Stimulated activated memory B cell treated with anti-CD40 and anti-IgM and Interleukin-4, amounts not matched to agents 10 μg/mL and 1 μg/mL and 100 μg/mL, for 72 hours (primary cell): ENCODE results near the gene AGBL4.

Experiments used
- ATAC-seq: fragments of 150-1000 bp; cut with Tn5 transposase; 2 replicates; pipeline ENCODE4 v1.10.0; 2021
- H3K27ac Mint-ChIP-seq: one replicate; pipeline ENCODE4 v1.8.0; 2022; ENCODE audit warnings: mild to moderate bottlenecking, mixed read lengths
- H3K27me3 Mint-ChIP-seq: one replicate; pipeline ENCODE4 v1.8.0; 2022; ENCODE audit warnings: mixed read lengths
- H3K36me3 Mint-ChIP-seq: one replicate; pipeline ENCODE4 v1.8.0; 2022; ENCODE audit warnings: mixed read lengths
- H3K4me1 Mint-ChIP-seq: one replicate; pipeline ENCODE4 v1.8.0; 2022; ENCODE audit warnings: mixed read lengths
- H3K4me3 Mint-ChIP-seq: one replicate; pipeline ENCODE4 v1.8.0; 2022; ENCODE audit warnings: mild to moderate bottlenecking, moderate library complexity, mixed read lengths
- H3K9me3 Mint-ChIP-seq: one replicate; pipeline ENCODE4 v1.8.0; 2022; ENCODE audit warnings: mixed read lengths

The AGBL4 gene

DNA sequence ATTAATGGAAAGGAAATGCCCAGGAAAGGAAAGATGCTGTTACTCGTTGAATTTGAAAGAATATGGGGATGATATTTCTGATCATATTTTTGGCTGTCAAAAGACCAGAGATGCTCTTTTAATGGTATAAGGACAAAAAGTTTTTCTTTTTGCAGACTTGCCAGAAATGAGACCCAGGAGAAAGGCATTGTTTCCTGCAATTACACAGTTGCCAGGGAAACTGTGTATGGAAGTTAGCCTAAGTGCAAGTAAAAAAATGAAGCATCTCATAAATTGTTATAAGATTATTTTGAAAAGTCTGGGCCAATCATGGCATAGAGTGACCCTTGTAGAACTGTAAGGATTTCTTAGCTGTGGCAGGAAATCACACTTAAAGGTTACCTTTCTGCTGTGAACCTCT is 1091.4 kb downstream of the AGBL4 start:
- peaks cover under 1% of the 10 kb centered on the region for H3K9me3 Mint-ChIP-seq
- H3K27ac Mint-ChIP-seq = no peak overlapping the region
- no peaks in the 10 kb centered on the region for H3K36me3 Mint-ChIP-seq
- no peak overlapping the region for H3K4me3 Mint-ChIP-seq
- no peak for ATAC-seq
- peaks cover 14% of the 10 kb centered on the region for H3K27me3 Mint-ChIP-seq
- no peaks in the 10 kb centered on the region for H3K4me1 Mint-ChIP-seq

DNA sequence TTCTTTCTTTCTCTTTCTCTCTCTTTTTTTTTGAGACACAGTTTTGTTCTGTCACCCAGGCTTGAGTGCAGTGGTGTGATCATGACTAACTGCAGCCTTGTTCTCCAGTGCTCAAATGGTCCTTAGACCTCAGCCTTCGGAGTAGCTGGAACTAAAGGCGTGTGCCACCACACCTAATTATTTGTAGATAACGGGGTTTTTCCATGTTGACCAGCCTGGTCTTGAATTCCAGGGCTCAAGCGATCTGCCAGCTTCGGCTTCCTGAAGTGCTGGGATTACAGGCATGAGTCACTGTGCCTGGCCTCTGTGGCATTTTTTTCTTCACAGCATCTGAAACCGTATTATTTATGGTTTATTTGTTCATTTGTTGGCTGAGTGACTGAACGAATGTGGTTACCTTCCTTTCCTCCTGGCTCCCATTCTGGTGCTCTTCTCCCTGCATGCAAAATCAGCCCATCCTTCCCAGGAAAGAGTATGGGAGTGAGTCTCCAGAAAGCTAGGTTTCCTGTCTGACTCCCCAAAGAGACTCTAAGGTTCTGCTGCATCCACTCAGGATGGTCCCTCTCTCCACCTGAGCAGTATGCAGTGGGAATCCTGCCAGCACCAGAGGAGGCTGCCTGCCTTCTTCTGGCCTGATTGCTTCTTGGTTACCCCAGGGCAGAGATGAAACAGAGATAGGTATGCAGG is 1092.1 kb downstream of the AGBL4 start:
- no peak overlapping the region for H3K27ac Mint-ChIP-seq

DNA sequence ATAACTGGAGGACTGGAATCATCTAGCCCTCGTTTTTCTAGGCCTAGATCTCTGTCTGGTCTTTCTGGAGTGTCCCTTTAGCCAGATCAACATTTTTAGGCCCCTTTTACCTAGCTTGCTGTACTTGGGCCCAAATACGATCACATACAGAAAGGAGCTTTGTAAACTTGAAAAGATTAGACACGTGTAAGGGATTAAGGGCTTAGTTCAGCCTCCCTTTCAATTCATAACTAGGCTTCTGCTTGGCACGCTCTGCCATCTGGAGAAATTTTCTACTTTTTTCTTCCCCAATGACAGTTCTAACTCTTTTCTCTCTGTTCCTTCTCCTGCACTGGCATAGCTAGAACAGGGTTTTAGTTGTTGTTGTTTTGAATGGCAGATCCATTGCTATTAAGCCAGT is 1093.7 kb downstream of the AGBL4 start:
- H3K36me3 Mint-ChIP-seq = no peaks in the 10 kb centered on the region
- H3K9me3 Mint-ChIP-seq = peaks cover 9% of the 10 kb centered on the region
- H3K27ac Mint-ChIP-seq = no peak overlapping the region
- ATAC-seq = no peak
- peaks cover 14% of the 10 kb centered on the region for H3K27me3 Mint-ChIP-seq
- no peak overlapping the region for H3K4me3 Mint-ChIP-seq
- H3K4me1 Mint-ChIP-seq = no peaks in the 10 kb centered on the region

More for the DNA sequence above, 1092.1 kb downstream of the AGBL4 start:
- Mint-ChIP-seq H3K9me3 (peaks cover 8% of the 10 kb centered on the region), H3K36me3 (no peaks in the 10 kb centered on the region), H3K27me3 (peaks cover 14% of the 10 kb centered on the region), H3K4me1 (no peaks in the 10 kb centered on the region), H3K4me3 (no peak overlapping the region)
- peak; percentile 13 for ATAC-seq

DNA sequence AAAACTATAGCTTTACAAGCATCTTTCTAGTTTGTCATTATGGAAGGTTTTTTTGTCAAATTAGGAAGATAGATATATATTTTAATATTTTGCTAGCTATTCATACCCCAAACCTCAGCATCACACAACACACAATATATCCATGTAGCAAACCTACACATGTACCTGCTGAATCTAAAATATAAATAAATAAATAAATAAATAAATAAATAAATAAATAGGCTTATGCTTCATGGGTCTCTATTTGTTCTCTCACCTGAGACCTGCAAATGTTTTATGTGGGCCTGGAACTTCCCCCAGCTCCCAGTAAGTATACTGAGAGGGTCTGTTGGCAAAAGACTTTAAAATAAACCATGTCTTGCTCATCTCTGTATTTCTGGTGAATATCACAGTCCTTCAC is 1099.7 kb downstream of the AGBL4 start:
- no peak for ATAC-seq
- Mint-ChIP-seq H3K4me3 (no peak overlapping the region), H3K27me3 (no peaks in the 10 kb centered on the region), H3K27ac (no peak overlapping the region), H3K36me3 (no peaks in the 10 kb centered on the region), H3K9me3 (peaks cover 9% of the 10 kb centered on the region), H3K4me1 (peaks cover 8% of the 10 kb centered on the region)

DNA sequence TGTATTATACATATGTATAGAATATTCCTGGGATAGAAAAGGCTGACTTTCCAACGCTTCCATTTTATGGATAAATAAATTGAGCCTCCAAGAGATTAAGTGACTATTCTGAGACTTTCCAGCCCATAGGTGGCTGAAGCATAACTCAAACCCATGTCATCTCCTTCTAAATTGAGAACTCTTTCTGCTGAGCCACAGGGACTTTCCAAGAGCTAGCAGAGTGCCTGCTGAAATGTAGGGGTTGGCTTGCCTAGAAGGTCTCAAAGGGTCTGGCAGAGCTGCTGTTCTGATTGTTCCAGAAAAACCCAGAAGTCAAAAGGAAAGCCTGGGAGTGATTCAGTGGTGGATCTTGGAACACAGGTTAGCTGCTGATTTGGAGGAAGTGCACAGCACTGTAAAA is 1100.6 kb downstream of the AGBL4 start:
- Mint-ChIP-seq H3K4me1 (peaks cover 8% of the 10 kb centered on the region), H3K4me3 (no peak overlapping the region), H3K27me3 (no peaks in the 10 kb centered on the region), H3K9me3 (peaks cover 9% of the 10 kb centered on the region), H3K27ac (no peak overlapping the region), H3K36me3 (no peaks in the 10 kb centered on the region)
- ATAC-seq = no peak

DNA sequence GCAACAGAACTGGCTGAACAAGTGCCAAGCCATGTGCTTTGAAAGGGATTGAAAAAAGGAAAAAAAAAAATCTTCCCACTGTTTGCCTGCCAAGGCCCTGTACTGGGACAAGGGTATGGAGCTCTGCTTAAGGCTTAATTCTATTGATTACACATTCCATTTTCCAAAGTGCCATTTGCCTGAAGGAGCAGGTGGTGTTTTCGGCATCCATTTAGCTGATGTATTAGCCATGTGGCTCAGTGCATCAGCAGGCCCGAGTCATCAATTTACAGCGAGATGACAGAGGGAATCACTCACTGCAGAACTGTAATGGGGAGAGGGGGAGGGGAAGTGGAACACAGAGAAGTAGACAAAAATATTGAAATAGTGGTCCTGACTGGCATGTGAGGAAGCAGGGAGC is 1102.9 kb downstream of the AGBL4 start:
- Mint-ChIP-seq H3K27ac (no peak overlapping the region), H3K4me3 (no peak overlapping the region)
- ATAC-seq = no peak

DNA sequence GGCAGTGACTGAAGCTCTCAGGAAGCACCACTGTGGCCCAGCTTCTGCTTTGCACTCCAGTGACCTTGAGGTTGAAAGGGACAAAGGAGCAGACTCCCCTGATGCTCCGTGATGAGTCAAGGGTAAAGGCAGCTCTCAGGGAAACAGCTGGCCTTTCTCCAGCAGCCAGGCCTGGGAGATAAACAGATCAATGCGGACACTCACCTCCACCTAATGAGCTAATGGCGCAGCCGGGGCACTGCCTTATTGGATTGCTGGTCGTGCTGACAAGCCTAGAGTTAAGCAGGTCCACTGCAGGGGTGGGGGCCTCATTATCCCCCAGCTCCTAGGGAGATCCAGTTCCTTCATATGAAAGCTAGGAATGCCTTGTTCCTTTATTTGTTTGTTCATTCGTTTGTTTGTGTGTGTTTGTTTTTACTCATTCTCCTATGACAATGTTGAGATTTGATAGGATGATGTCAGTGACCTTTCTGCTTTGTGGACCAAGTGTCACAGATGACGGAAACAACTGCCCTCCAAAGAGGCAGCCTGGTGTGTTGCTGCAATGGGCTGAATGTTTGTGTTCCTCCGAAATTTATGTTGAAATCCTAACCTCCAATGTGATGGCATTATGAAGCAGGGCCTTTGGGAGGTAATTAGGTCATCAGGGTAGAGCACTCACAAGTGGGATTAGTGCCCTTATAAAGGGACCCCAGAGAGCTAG is 1105.7 kb downstream of the AGBL4 start:
- no peaks in the 10 kb centered on the region for H3K9me3 Mint-ChIP-seq

More for the DNA sequence above, 1102.9 kb downstream of the AGBL4 start:
- H3K4me1 Mint-ChIP-seq = peaks cover 8% of the 10 kb centered on the region
- no peaks in the 10 kb centered on the region for H3K27me3 Mint-ChIP-seq
- H3K9me3 Mint-ChIP-seq = no peaks in the 10 kb centered on the region
- H3K36me3 Mint-ChIP-seq = no peaks in the 10 kb centered on the region

DNA sequence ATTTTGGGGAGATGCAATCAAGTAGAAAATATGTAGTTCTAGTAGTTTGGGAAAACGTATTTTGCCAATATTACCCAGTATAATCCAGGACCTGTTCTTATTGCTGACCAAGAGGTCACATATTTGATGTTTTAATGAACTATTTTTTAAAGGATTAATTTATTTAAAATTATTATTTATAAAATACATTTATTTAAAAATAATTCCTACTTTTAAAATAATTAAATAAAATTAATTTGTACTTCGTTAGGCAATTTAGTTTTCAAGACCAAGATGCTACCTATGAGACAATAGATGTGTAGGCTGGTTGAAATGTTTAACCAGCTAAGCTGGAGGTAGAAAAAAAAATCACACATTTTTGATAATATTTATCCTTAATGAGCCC is 1106.7 kb downstream of the AGBL4 start:
- H3K27ac Mint-ChIP-seq = no peak overlapping the region
- no peaks in the 10 kb centered on the region for H3K4me1 Mint-ChIP-seq
- no peak overlapping the region for H3K4me3 Mint-ChIP-seq

More for the DNA sequence above, 1105.7 kb downstream of the AGBL4 start:
- Mint-ChIP-seq H3K36me3 (no peaks in the 10 kb centered on the region), H3K4me1 (peaks cover 1% of the 10 kb centered on the region), H3K27ac (no peak overlapping the region), H3K4me3 (no peak overlapping the region), H3K27me3 (no peaks in the 10 kb centered on the region)
- no peak for ATAC-seq

DNA sequence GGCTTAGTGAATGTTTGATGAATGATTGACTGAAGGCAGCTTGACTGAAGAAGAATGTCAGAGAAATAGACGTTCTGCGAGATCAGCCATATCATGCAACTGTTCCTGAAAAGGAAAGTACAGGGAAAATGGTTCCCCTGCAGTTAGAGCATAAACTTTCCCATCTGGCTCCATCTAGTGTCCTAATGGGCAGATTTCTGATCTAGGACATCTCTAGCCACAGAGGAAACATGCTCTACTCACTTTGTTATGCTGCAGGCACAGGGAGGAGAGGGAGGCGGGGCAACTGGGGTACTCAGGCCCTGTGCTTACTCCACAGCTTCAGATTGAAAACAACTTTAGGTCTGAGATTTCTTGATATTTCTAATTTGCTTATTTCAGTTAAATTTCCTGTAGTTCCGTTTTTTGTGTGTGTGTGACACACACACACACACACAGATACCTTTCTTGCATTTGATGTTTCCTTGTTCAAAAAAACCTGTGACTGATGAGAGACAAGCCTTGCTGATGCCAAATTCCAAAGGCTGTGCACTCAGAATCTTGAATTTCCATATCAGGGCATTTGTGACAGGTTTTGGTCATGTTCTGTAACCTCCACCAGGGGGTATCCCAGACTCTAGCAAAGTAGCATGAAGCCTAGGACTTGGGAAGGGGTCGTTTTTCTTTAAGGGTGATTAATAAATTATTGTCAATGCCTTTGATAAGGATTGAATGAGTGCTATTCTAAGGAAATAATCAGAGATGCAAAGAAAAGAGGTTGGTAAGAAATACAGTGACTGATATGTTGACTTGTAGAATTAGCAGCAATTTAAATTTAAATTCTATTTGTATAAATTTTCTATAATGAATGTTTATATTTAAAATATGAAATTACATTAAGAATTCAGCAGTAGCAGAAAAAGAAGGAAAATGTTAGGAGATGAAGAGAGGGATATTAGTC is 1107.4 kb downstream of the AGBL4 start:
- no peak overlapping the region for H3K4me3 Mint-ChIP-seq

More for the DNA sequence above, 1106.7 kb downstream of the AGBL4 start:
- Mint-ChIP-seq H3K9me3 (no peaks in the 10 kb centered on the region), H3K27me3 (no peaks in the 10 kb centered on the region), H3K36me3 (no peaks in the 10 kb centered on the region)
- ATAC-seq = no peak

DNA sequence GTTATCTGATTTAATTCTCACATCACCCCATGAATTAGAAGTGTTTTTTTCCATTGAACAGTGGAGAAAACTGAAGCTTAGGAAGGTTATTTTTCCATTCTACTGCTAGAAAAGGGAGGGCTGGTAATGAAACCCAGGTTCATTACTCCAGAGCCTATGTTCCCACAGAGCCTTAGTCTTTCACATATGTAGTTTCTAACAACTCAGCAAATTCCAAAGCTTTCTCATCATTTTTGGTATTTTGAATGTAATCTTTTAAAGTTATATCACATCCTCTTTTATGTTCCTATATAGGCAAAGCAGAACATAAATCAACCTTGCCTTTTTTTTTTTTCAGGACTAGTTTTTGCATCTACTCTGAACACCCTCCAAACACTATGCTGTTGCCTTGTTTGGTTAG is 1115.1 kb downstream of the AGBL4 start:
- H3K27ac Mint-ChIP-seq = no peak overlapping the region
- H3K36me3 Mint-ChIP-seq = no peaks in the 10 kb centered on the region
- no peaks in the 10 kb centered on the region for H3K4me1 Mint-ChIP-seq
- no peak overlapping the region for H3K4me3 Mint-ChIP-seq
- ATAC-seq = no peak
- H3K9me3 Mint-ChIP-seq = no peaks in the 10 kb centered on the region
- no peaks in the 10 kb centered on the region for H3K27me3 Mint-ChIP-seq

More for the DNA sequence above, 1107.4 kb downstream of the AGBL4 start:
- no peaks in the 10 kb centered on the region for H3K9me3 Mint-ChIP-seq
- H3K27ac Mint-ChIP-seq = no peak overlapping the region
- no peaks in the 10 kb centered on the region for H3K27me3 Mint-ChIP-seq
- no peaks in the 10 kb centered on the region for H3K4me1 Mint-ChIP-seq
- no peaks in the 10 kb centered on the region for H3K36me3 Mint-ChIP-seq
- no peak for ATAC-seq

DNA sequence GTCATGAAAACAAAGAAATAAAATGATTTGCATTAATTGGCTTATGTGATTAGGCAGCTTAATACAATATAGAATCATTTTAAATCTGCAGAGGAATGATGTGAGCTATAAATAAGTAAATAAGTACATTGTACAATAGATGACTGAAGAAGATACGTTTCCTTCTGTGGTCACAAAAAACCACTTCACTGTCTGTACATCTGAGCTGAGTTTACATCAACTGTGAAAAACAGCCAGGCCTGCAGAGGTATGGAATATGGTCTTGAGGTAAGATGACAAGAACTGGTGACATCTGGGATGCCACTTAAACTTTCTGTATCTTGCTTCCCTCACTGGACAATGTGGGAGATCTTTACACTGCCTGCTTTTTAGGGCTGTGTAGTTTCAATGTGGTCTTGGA is 1117.0 kb downstream of the AGBL4 start:
- no peak for ATAC-seq
- Mint-ChIP-seq H3K4me3 (no peak overlapping the region), H3K36me3 (no peaks in the 10 kb centered on the region), H3K9me3 (peaks cover 1% of the 10 kb centered on the region), H3K27ac (no peak overlapping the region), H3K27me3 (peaks cover 18% of the 10 kb centered on the region), H3K4me1 (no peaks in the 10 kb centered on the region)

DNA sequence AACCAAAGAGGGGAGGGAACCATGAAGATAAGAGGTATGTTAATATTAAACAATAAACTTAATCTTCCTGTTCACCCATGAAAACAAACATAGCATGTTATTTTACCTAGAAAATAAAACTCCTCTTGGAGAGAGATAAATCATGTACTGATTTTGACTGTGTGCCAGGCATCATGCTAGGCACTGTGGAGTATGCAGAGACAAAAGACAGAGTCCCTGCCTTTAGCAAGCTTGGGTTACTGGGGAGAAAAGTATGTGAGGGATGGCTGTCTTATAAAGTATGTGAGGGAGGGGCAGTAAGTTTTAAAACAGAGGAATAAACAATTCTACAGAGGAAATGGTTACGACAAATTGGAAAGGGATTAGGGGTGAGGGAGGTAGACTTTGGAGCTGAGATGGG is 1117.6 kb downstream of the AGBL4 start:
- no peaks in the 10 kb centered on the region for H3K36me3 Mint-ChIP-seq
- no peak overlapping the region for H3K4me3 Mint-ChIP-seq
- no peaks in the 10 kb centered on the region for H3K4me1 Mint-ChIP-seq
- peaks cover 4% of the 10 kb centered on the region for H3K9me3 Mint-ChIP-seq
- no peak overlapping the region for H3K27ac Mint-ChIP-seq
- peaks cover 18% of the 10 kb centered on the region for H3K27me3 Mint-ChIP-seq
- ATAC-seq = no peak

DNA sequence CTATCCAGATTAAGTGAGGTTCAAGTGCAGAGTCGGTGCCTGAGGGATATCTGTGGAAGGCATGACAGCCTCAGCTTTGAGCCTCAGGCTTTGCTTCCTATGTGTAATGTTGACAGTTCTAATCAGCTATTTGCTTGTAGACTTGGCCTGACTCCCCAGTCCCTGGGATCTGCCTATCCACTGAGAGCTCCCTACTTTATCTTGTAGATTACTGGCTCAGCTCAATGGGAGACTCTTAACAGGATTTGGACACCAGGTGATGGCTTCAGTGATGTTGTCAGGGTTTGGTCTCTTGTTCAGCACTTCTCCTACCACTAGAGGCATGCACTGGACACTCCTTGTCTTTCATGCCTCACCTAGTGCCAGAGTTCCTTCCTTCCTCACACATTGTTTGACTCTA is 1120.5 kb downstream of the AGBL4 start:
- H3K9me3 Mint-ChIP-seq = peaks cover 4% of the 10 kb centered on the region
- H3K27ac Mint-ChIP-seq = no peak overlapping the region
- H3K27me3 Mint-ChIP-seq = peaks cover 30% of the 10 kb centered on the region
- no peak for ATAC-seq
- H3K4me1 Mint-ChIP-seq = no peaks in the 10 kb centered on the region
- no peak overlapping the region for H3K4me3 Mint-ChIP-seq
- no peaks in the 10 kb centered on the region for H3K36me3 Mint-ChIP-seq

DNA sequence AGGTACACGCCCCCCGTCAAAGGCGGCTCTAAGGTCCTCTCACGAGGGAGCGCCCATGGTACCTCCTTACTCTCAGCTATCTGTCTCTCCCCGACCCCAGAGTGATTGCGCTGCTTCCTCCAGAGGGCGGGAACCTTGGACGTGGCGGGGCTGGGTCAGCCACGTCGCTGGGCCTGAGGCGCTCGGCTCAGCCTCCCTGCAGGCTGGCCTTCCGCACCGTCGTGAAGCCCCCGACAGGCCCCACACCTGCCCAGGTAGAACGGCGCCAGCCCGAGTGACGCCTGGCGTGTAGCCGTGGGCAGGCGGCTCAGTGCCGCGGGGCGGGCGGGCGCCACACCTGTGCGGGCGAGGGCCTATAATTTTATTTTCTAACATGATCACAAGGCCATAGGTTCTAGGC is 1124.9 kb downstream of the AGBL4 start:
- peaks cover 30% of the 10 kb centered on the region for H3K27me3 Mint-ChIP-seq
- peaks cover 4% of the 10 kb centered on the region for H3K9me3 Mint-ChIP-seq
- no peaks in the 10 kb centered on the region for H3K4me1 Mint-ChIP-seq
- H3K27ac Mint-ChIP-seq = no peak overlapping the region
- peak; percentile 16 for ATAC-seq
- H3K36me3 Mint-ChIP-seq = no peaks in the 10 kb centered on the region
- no peak overlapping the region for H3K4me3 Mint-ChIP-seq

DNA sequence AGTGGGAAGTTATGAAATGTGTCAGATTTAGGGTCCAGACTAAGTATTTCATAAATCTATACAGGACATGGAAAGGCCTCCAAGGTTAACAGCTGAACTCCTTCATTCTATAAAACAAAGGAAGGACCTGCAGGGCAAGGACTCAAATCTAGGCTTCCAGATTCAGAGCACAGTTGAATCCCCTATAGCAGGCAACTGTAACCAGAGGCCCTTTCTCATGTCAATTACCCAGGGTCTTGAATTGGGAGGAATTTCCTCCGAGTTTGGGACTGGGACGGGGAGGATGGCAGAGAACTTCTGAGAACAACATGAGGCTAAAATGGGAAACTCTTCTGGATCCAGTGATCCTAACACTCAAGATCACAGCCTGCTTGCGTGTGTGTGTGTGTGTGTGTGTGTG is 1134.1 kb downstream of the AGBL4 start:
- no peaks in the 10 kb centered on the region for H3K36me3 Mint-ChIP-seq
- no peak for ATAC-seq
- peaks cover 5% of the 10 kb centered on the region for H3K27me3 Mint-ChIP-seq
- H3K4me3 Mint-ChIP-seq = no peak overlapping the region
- H3K27ac Mint-ChIP-seq = no peak overlapping the region
- peaks cover 7% of the 10 kb centered on the region for H3K4me1 Mint-ChIP-seq
- peaks cover 2% of the 10 kb centered on the region for H3K9me3 Mint-ChIP-seq
